ENCODE data around the gene ZGRF1. TPM values are rescaled to one million over a fixed set of nuclear protein-coding genes. Genes with fewer than 3 reads are reported as not detected.
A peak's percentile ranks its signal among the peaks of the same experiment; 100 is the strongest.

Gene ZGRF1
- total and polyA plus RNA-seq, 9 of the 15 experiments (the other 6 are each of a cell fraction or from before 2014, with no cell fraction given): 8.8 to 35.2 (median 22.0) TPM

DNA sequence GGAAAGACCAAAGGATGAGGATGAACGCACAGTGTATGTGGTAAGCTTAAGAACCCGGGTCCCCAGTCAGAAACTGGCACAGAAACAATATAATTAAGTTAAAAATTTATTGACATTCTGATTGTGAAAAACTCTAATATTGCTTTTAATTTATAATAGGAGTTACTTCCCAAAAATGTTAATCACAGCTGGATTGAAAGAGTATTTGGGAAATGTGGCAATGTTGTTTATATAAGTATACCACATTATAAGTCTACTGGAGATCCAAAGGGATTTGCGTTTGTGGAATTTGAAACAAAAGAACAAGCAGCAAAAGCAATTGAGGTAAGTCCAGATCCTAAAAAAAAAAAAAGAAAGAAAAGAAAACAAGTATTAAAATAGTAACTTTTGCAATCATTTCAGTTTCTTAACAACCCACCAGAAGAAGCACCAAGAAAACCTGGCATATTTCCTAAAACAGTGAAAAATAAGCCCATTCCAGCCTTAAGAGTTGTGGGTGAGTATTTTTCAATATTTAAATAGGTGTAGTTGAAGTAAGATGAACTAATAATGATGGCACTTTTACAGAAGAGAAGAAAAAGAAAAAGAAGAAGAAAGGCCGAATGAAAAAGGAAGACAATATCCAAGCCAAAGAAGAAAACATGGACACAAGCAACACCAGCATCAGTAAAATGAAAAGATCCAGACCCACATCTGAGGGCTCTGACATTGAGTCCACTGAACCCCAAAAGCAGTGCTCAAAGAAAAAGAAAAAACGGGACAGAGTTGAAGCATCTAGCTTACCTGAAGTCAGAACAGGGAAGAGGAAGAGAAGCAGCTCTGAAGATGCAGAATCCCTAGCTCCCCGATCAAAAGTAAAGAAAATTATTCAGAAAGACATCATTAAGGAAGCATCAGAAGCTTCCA is 10.2 kb upstream of the ZGRF1 start:
- peaks cover 0 to 4% of the 10 kb centered on the region in 2 experiments; a peak in 1 of 5 replicates for H3K4me1 ChIP-seq (replicated peaks in 1 of 2; ENCODE audit: control insufficient read depth in 2 of 2, insufficient read depth in 2 of 2, low read length in 2 of 2)
- POLR2A ChIA-PET: interaction anchor here (0.6 kb wide), 1 partner anchor 11 kb away, joined by 5 read pairs; no protein-coding TSS in a partner anchor
- no peak overlapping the region for H3K9ac ChIP-seq (ENCODE audit: insufficient read depth in 1 of 2, low read depth in 2 of 2, low read length in 2 of 2)
- FAIRE-seq (no peak), DNase-seq (ENCODE audit: extremely low read depth in 1 of 4, low spot score in 3 of 4) (no peak), ATAC-seq (no peak)
- H3K9me3 ChIP-seq (replicated peaks; ENCODE audit: control insufficient read depth, insufficient read depth, low read depth, low read length): no peaks in the 10 kb centered on the region
- H3K36me3 ChIP-seq (ENCODE audit: control insufficient read depth, insufficient read depth, low read length): peaks cover 58% of the 10 kb centered on the region
- CTCF ChIA-PET (ENCODE audit: low intra/inter-chr PET ratio): interaction anchor here (0.6 kb wide), 1 partner anchor 451 kb away, joined by 3 read pairs; no protein-coding TSS in a partner anchor
- 0 out of 3 replicates have a peak, but pooled peaks cover 6% of the 10 kb centered on the region for H3K79me2 ChIP-seq (ENCODE audit: control insufficient read depth, insufficient read depth, low read length)
- H2AFZ ChIP-seq (ENCODE audit: low read depth, low read length): no peak overlapping the region
- BruUV-seq (replicated peaks): TSS peak; percentile 60
- H3K27ac ChIP-seq (ENCODE audit: extremely low read depth, low read depth, low read length): no peak overlapping the region
- intact Hi-C loops (cut with micrococcal nuclease): no loop called here
- H3K9me1 ChIP-seq (ENCODE audit: control insufficient read depth, insufficient read depth, low read length): no peaks in the 10 kb centered on the region
- H3K27me3 ChIP-seq (ENCODE audit: control insufficient read depth in 2 of 2, insufficient read depth in 2 of 2, low read length in 2 of 2): no peaks in the 10 kb centered on the region
- H3K4me3 ChIP-seq: no peak overlapping the region
- H4K20me1 ChIP-seq (replicated peaks; ENCODE audit: control insufficient read depth, insufficient read depth, low read length): no peaks in the 10 kb centered on the region
- in situ Hi-C loops (cut with MboI): no loop called here
- H3K4me2 ChIP-seq (ENCODE audit: insufficient read depth, low read length): no peak overlapping the region
- 91% methylated on average over 6 of the region's 6 CpGs for WGBS (ENCODE audit: insufficient coverage, low coverage, missing lambda C conversion rate)
- TF ChIP-seq NRF1 (conservative IDR thresholded peaks at IDR 0.05 in 1 of 2, IDR thresholded peaks at IDR 0.05 in 1 of 2): no peak

GRCh38 chr4:112645541-112646329 is 9.0 kb upstream of the ZGRF1 start:
- Histone ChIP-seq H2AFZ (ENCODE audit: low read depth, low read length) (no peak overlapping the region), H3K27ac (ENCODE audit: extremely low read depth, low read depth, low read length) (no peak overlapping the region), H3K4me2 (ENCODE audit: insufficient read depth, low read length) (no peak overlapping the region), H3K9ac (ENCODE audit: insufficient read depth in 1 of 2, low read depth in 2 of 2, low read length in 2 of 2) (no peak overlapping the region), H3K27me3 (ENCODE audit: control insufficient read depth in 2 of 2, insufficient read depth in 2 of 2, low read length in 2 of 2) (no peaks in the 10 kb centered on the region), H3K79me2 (ENCODE audit: control insufficient read depth, insufficient read depth, low read length) (peaks cover 8% of the 10 kb centered on the region; the same call in 1 of the 3 replicates), H3K9me1 (ENCODE audit: control insufficient read depth, insufficient read depth, low read length) (no peaks in the 10 kb centered on the region), H4K20me1 (replicated peaks; ENCODE audit: control insufficient read depth, insufficient read depth, low read length) (no peaks in the 10 kb centered on the region), H3K36me3 (ENCODE audit: control insufficient read depth, insufficient read depth, low read length) (peaks cover 48% of the 10 kb centered on the region), H3K9me3 (replicated peaks; ENCODE audit: control insufficient read depth, insufficient read depth, low read depth, low read length) (no peaks in the 10 kb centered on the region), H3K4me3 (no peak overlapping the region), H3K4me1 (replicated peaks in 1 of 2; ENCODE audit: control insufficient read depth in 2 of 2, insufficient read depth in 2 of 2, low read length in 2 of 2) (peaks cover 0 to 4% of the 10 kb centered on the region in 2 experiments; a peak in 1 of 5 replicates)
- FAIRE-seq: no peak
- CTCF ChIA-PET (ENCODE audit: low intra/inter-chr PET ratio): no interaction called here
- in situ Hi-C loops (cut with MboI) (no loop called here), intact Hi-C loops (cut with micrococcal nuclease) (no loop called here)
- no peak for DNase-seq (ENCODE audit: extremely low read depth in 1 of 4, low spot score in 3 of 4)
- no peak for ATAC-seq
- no TSS peak for BruUV-seq (replicated peaks)
- 88% methylated on average over 8 of the region's 8 CpGs for WGBS (ENCODE audit: insufficient coverage, low coverage, missing lambda C conversion rate)
- POLR2A ChIA-PET: interaction anchor here (0.6 kb wide), 1 partner anchor 13 kb away, joined by 5 read pairs; no protein-coding TSS in a partner anchor
- TF ChIP-seq L3MBTL2 (IDR thresholded peaks at IDR 0.05): no peak
- TF ChIP-seq ZFP30 (CRISPR knock-in tag; IDR thresholded peaks at IDR 0.05; ENCODE audit: borderline replicate concordance): no peak
- TF ChIP-seq, protein P1, sequence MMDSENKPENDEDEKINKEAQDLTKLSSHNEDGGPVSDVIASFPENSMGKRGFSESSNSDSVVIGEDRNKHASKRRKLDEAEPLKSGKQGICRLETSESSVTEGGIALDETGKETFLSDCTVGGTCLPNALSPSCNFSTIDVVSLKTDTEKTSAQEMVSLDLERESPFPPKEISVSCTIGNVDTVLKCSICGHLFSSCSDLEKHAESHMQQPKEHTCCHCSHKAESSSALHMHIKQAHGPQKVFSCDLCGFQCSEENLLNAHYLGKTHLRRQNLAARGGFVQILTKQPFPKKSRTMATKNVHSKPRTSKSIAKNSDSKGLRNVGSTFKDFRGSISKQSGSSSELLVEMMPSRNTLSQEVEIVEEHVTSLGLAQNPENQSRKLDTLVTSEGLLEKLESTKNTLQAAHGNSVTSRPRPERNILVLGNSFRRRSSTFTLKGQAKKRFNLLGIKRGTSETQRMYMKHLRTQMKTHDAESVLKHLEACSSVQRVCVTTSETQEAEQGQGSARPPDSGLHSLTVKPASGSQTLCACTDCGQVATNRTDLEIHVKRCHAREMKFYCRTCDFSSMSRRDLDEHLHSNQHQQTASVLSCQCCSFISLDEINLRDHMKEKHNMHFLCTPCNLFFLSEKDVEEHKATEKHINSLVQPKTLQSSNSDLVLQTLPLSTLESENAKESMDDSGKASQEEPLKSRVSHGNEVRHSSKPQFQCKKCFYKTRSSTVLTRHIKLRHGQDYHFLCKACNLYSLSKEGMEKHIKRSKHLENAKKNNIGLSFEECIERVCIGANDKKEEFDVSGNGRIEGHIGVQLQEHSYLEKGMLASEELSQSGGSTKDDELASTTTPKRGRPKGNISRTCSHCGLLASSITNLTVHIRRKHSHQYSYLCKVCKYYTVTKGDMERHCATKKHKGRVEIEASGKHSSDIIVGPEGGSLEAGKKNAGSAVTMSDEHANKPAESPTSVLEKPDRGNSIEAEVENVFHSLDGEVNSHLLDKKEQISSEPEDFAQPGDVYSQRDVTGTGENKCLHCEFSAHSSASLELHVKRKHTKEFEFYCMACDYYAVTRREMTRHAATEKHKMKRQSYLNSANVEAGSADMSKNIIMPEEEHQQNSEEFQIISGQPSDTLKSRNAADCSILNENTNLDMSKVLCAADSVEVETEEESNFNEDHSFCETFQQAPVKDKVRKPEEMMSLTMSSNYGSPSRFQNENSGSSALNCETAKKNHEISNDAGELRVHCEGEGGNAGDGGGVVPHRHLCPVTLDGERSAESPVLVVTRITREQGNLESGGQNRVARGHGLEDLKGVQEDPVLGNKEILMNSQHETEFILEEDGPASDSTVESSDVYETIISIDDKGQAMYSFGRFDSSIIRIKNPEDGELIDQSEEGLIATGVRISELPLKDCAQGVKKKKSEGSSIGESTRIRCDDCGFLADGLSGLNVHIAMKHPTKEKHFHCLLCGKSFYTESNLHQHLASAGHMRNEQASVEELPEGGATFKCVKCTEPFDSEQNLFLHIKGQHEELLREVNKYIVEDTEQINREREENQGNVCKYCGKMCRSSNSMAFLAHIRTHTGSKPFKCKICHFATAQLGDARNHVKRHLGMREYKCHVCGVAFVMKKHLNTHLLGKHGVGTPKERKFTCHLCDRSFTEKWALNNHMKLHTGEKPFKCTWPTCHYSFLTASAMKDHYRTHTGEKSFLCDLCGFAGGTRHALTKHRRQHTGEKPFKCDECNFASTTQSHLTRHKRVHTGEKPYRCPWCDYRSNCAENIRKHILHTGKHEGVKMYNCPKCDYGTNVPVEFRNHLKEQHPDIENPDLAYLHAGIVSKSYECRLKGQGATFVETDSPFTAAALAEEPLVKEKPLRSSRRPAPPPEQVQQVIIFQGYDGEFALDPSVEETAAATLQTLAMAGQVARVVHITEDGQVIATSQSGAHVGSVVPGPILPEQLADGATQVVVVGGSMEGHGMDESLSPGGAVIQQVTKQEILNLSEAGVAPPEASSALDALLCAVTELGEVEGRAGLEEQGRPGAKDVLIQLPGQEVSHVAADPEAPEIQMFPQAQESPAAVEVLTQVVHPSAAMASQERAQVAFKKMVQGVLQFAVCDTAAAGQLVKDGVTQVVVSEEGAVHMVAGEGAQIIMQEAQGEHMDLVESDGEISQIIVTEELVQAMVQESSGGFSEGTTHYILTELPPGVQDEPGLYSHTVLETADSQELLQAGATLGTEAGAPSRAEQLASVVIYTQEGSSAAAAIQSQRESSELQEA (IDR thresholded peaks at IDR 0.05; ENCODE audit: low read depth): no peak
